Motor neuron (in vitro differentiated cells): ENCODE data around the gene UBE2D3. TPM values are rescaled to one million over a fixed set of nuclear protein-coding genes. Genes with fewer than 3 reads are reported as not detected.

Experiments used
- ATAC-seq, 8 experiments: fragments of 200-7000 bp; cut with Tn5 transposase; replicated peaks in 6 of 8; 2 replicates each; pipeline ENCODE4 v1.8.0; 2021; ENCODE audit warnings: mild to moderate bottlenecking in 8 of 8, moderate library complexity in 8 of 8
- H3K27ac ChIP-seq, 2 donors: fragments of 250-450 bp; sonication (Bioruptor Pico); 2 replicates each; pipeline ENCODE4 v1.9.0; 2021; ENCODE audit warnings: antibody characterized with exemption in 2 of 2, mild to moderate bottlenecking in 2 of 2, moderate library complexity in 1 of 2
- H3K4me1 ChIP-seq, 2 donors: fragments of 250-450 bp; sonication (Bioruptor Pico); replicated peaks in 1 of 2; 2 replicates each; pipeline ENCODE4 v1.6.1; 2021; ENCODE audit warnings: antibody characterized with exemption in 2 of 2, mild to moderate bottlenecking in 2 of 2, moderate library complexity in 1 of 2
- H3K4me3 ChIP-seq, 5 donors: fragments of 250-450 bp; sonication (Bioruptor Pico); 2 replicates each; pipeline ENCODE4 v1.9.0; 2021; ENCODE audit warnings: antibody characterized with exemption in 5 of 5, mild to moderate bottlenecking in 5 of 5, moderate library complexity in 4 of 5
- whole genome bisulfite sequencing, 10 experiments: fragments of 450-650 bp; shearing (Covaris generic); methylation state at CpG; one replicate each; pipeline ENCODE4 v1.0.0; 2022; 5-methylcytosine and 5-hydroxymethylcytosine counted together
- in situ Hi-C, 9 experiments: fragments of 400-800 bp; cut with MboI; loops; one replicate each; pipeline ENCODE4 v1.15.0; 2021; ENCODE audit warnings: low sequenced_read_pairs in 9 of 9, low pct_unique_long_range_greater_than_20kb in 2 of 9; ENCODE audit not compliant: unreplicated experiment in 9 of 9
- total RNA-seq, 8 experiments: library from RNA; unstranded; fragments of 300-600 nt; gene quantifications; 2 replicates each; pipeline versions ENCODE4 v1.2.3 to v1.2.4, GENCODE V29; 2022

UBE2D3 gene
- total RNA-seq, 8 experiments from 2014 or later = 158 to 287 (median 226) TPM

DNA sequence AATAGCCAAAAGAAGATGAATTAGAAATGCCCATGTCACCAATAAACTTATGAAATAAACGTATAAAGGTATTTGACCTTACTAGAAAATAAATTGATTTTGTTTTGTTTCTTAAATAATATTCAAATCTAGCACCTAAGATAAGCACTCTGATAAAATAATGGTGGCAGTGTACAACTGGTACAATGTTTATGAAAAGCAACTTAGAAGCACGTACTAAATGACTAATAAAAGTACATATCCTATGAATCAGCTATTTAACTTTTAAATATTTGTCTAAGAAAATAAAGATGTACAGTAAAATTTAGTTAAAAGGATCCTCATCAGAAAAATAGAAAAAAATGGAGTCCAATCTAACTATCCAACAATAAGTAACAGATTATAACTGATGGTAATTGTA lies 73.3 kb downstream of the UBE2D3 start:
- Histone ChIP-seq H3K27ac (no peak overlapping the region), H3K4me3 (no peak overlapping the region), H3K4me1 (no peaks in the 10 kb centered on the region)
- no peak for ATAC-seq
- in situ Hi-C loops = no loop called here
- WGBS, 10 experiments = 46 to 100% (median 85%) methylated on average over 2 of the region's 2 CpGs; no CpG with 5 or more reads in 1 of the 10 experiments

DNA sequence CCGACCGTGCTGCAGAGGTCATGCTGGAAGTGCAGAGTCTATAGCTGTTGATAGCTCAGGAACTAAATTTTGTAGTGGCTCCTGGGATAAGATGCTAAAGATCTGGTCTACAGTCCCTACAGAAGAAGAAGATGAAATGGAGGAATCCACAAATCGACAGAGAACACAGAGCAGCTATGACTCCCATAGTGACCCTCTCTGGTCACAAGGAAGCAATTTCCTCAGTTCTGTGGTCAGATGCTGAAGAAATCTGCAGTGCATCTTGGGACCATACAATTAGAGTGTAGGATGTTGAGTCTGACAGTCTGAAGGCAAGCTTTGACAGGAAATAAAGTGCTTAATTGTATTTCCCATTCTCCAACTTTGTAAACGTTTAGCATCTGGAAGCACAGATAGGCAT lies 75.4 kb downstream of the UBE2D3 start:
- in situ Hi-C loops = no loop called here
- ATAC-seq = no peak
- H3K4me3 ChIP-seq = no peak overlapping the region
- H3K4me1 ChIP-seq = no peaks in the 10 kb centered on the region
- 53 to 100% (median 87%) methylated on average over 1 to 4 of the region's 4 CpGs; no CpG with 5 or more reads in 3 of the 10 experiments for WGBS, 10 experiments
- H3K27ac ChIP-seq = no peak overlapping the region

Other genes starting within 250 kb of the UBE2D3 start
- 10 to 100 TPM in 7 of 8 experiments, 1 to 10 TPM in 1; 8.9 to 39.1 (median 21.8) TPM for gene MANBA, start 66.6 kb downstream of the UBE2D3 start, total RNA-seq
- 10 to 100 TPM; 20.8 to 53.8 (median 50.0) TPM for gene CISD2, start 41.4 kb upstream of the UBE2D3 start, total RNA-seq
- 1 to 10 TPM in 2 of 8 experiments, under 1 TPM in 6; 0.28 to 9.1 (median 0.81) TPM for gene SLC9B1, start 192.2 kb upstream of the UBE2D3 start, total RNA-seq
- gene SLC9B2, start 249.2 kb upstream of the UBE2D3 start, total RNA-seq = 10 to 100 TPM; 13.9 to 61.2 (median 21.4) TPM